Left ventricle myocardium inferior (tissue), 1 donor: ENCODE data around the gene PPP1CA. TPM values are rescaled to one million over a fixed set of nuclear protein-coding genes. Genes with fewer than 3 reads are reported as not detected.

Experiments used
- DNase-seq: peaks from one replicate; pipeline ENCODE4 v3.0.0-alpha.2; 2020
- H3K27ac ChIP-seq: fragments of 200-600 bp; replicated peaks from 2 replicates; pipeline ENCODE4 v1.8.0; 2021
- H3K27me3 ChIP-seq: fragments of 200-600 bp; 2 replicates; pipeline ENCODE4 v1.8.0; 2021; ENCODE audit warnings: low read depth
- H3K36me3 ChIP-seq: fragments of 200-600 bp; 2 replicates; pipeline ENCODE4 v1.8.0; 2021
- H3K4me1 ChIP-seq: fragments of 200-600 bp; 2 replicates; pipeline ENCODE4 v1.8.0; 2021
- H3K4me3 ChIP-seq: fragments of 200-600 bp; 2 replicates; pipeline ENCODE4 v1.8.0; 2021; ENCODE audit warnings: mild to moderate bottlenecking, moderate library complexity
- H3K9me3 ChIP-seq: fragments of 200-600 bp; replicated peaks from 2 replicates; pipeline ENCODE4 v1.8.0; 2021
- CTCF ChIP-seq: fragments of 200-600 bp; IDR thresholded peaks from 2 replicates; pipeline ENCODE4 v1.8.0; 2021; ENCODE audit warnings: antibody characterized with exemption, mild to moderate bottlenecking, borderline replicate concordance
- intact Hi-C: fragments of 100-400 bp; cut with micrococcal nuclease; formaldehyde crosslinking; loops from one replicate; pipeline ENCODE4 v1.11.0; 2022
- total RNA-seq: library from RNA; stranded (reverse); fragmentation: NEBNext Ultra II Directional; extraction: Animal tissue kit (Norgen Biotek cat#: 25700); gene quantifications from one replicate; pipeline ENCODE4 v1.2.1, GENCODE V29; 2021
- donor health status: DM: no; HTN: yes; CAD: no; lungs with severe emphysema.

The PPP1CA gene
- total RNA-seq, 1 donor from 2014 or later = 86.0 TPM

DNA sequence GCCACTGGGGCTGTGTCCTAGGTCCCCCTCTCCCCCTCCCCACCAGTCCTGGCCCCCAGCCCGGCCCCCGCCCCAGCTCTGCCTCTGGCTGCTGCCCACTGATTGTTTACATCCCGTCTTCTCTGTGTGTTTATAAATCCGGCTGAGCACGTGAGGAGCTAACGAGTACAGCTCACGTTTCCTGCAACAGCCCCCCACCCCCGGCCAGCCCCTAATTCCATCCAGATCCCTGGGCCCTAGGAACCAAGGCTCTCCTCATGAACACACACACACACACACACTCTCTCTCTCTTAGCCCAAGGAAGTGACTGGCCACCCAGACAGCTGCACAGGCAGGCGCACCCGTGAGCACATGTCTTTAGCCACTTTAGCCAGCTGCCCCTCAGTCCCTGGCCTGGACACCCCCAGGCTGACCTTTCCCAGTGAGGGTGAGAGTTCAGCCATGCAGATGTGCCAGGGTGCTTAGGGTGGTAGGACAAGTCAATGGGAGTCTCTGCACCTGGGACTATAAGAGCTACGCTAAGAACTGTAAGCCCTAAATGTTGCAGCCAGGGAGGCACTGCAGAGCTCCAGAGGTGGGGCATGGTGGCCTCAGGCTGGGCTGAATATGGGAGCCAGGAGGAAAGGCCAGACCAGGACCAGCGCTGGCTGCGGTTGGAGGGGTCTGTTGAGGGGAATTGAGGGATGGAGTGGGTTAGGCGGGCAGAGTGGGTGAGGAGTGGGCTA lies 31.1 kb downstream of the PPP1CA start:
- Histone ChIP-seq H3K27me3 (peaks cover 12% of the 10 kb centered on the region), H3K9me3 (no peaks in the 10 kb centered on the region), H3K4me1 (peaks cover 71% of the 10 kb centered on the region), H3K4me3 (no peak overlapping the region), H3K27ac (no peak overlapping the region), H3K36me3 (no peaks in the 10 kb centered on the region)
- no peak for DNase-seq
- TF ChIP-seq CTCF = no peak
- intact Hi-C loops = no loop called here

DNA sequence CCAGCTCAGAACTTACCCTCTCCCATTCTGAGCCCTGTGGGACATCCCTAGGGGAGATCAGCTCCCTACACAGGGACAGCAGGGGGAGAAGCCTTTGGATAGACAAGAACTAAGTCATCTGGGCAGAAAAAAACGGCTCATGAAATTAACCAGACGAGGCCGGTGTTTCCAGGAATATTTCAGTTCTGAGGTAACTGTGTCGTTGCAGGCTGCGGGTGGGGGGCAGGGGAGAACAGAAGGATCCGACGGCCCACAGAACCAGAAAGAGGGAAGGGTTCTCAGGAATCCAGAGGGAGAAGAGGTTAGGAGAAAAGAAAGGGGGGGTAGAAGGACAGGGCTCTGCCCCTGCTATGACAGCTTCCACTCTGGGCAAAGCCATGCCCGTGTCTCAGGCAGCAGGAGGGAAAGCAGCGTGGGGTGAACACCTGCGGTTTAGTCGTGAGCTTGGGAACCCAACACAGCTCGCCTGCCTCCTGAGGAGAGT lies 31.8 kb downstream of the PPP1CA start:
- no peak for TF ChIP-seq CTCF
- H3K36me3 ChIP-seq = no peaks in the 10 kb centered on the region
- H3K4me1 ChIP-seq = peaks cover 71% of the 10 kb centered on the region
- no peak overlapping the region for H3K4me3 ChIP-seq
- H3K27me3 ChIP-seq = peaks cover 7% of the 10 kb centered on the region
- DNase-seq = no peak
- no peak overlapping the region for H3K27ac ChIP-seq
- intact Hi-C loops = no loop called here
- no peaks in the 10 kb centered on the region for H3K9me3 ChIP-seq

DNA sequence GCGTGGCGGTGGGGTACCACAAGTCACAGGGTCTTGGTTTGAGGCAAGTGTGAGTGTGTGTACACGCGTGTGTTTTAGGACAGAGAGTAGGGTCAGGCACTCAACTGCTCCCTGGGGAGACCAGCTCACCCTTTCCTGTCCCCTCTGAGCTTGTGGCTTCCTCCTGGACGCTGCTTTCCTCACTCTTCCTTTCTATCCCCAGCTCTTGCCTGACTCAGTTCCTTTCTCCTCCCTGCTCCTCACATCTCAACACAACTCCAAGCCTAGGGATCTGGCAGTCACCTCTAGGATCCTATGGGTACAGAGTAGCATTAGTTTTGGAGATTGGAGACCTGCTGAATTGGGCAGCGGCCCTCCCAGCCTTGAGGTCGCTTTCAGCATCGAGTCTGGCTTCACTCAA lies 32.4 kb downstream of the PPP1CA start:
- TF ChIP-seq CTCF = no peak
- Histone ChIP-seq H3K36me3 (no peaks in the 10 kb centered on the region), H3K4me1 (peaks cover 66% of the 10 kb centered on the region), H3K9me3 (no peaks in the 10 kb centered on the region), H3K27ac (no peak overlapping the region), H3K27me3 (peaks cover 1% of the 10 kb centered on the region), H3K4me3 (no peak overlapping the region)
- no peak for DNase-seq
- intact Hi-C loops = no loop called here

DNA sequence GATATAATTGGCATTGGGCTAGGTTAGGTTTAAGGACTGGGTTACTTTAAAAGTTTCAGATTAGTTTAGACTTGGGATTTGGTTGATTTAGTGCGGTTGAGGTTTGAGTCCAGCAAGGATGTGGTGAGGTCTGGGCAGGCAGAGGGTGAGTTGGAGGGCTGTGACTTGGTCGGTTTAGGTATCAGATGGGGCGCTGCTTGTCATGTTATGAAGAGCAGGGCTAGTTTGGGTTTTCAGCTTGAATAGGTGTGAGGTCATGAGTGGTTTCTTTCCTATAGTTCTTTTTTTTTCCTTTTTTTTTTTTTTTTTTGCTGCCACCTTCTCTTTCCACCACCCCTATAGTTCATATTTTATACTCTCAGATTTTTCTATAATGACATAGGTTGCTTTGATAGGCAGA lies 33.0 kb downstream of the PPP1CA start:
- intact Hi-C loops = no loop called here
- DNase-seq = no peak
- no peak overlapping the region for H3K4me3 ChIP-seq
- H3K36me3 ChIP-seq = no peaks in the 10 kb centered on the region
- no peak overlapping the region for H3K27ac ChIP-seq
- H3K27me3 ChIP-seq = no peaks in the 10 kb centered on the region
- peaks cover 59% of the 10 kb centered on the region for H3K4me1 ChIP-seq
- no peak for TF ChIP-seq CTCF
- H3K9me3 ChIP-seq = no peaks in the 10 kb centered on the region

DNA sequence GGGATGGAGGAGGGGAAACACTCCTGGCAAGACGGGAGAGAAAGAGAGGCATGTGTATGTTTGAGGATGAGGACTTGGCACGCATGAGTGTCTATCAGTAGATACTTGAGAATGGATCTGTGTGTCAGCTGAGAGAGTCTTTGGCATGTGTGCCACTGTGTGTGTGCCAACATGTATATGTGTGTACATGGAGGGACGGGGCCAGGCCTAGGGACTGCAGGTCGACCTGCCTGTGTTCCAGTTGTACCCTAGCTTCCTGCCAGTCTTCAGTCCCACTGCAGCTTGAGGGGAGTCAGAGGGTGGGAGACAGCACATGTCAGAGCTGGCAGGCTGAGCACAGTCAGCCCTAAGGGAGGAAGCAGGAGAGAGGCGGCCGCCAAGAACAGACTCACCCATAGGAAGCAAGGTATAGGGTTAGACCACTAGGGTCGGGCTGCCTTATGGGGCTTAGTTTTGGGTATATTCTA lies 33.9 kb downstream of the PPP1CA start:
- Histone ChIP-seq H3K9me3 (no peaks in the 10 kb centered on the region), H3K36me3 (no peaks in the 10 kb centered on the region), H3K27me3 (no peaks in the 10 kb centered on the region), H3K4me3 (no peak overlapping the region), H3K4me1 (peaks cover 53% of the 10 kb centered on the region), H3K27ac (no peak overlapping the region)
- TF ChIP-seq CTCF = no peak
- intact Hi-C loops = no loop called here
- DNase-seq = no peak
